H1 (cell line): ENCODE results near the gene ACSL6. TPM values are rescaled to one million over a fixed set of nuclear protein-coding genes. Genes with fewer than 3 reads are reported as not detected.

Source experiments
- CTCF ChIA-PET: fragments of 300-600 bp; sonication (Branson Sonifier 250); formaldehyde crosslinking; loops from one replicate; lab custom pipeline; 2021; ENCODE audit not compliant: partially characterized antibody; lab: Charles Lee
- POLR2A ChIA-PET: fragments of 300-600 bp; sonication (Branson Sonifier 250); formaldehyde crosslinking; loops from one replicate; lab custom pipeline; 2021; ENCODE audit warnings: inconsistent platforms; ENCODE audit not compliant: partially characterized antibody; lab: Charles Lee
- DNase-seq, 2 experiments: peaks; one replicate each; pipeline versions ENCODE4 v3.0.0 to v3.0.0-alpha.2; 2010 to 2022; ENCODE audit warnings: low spot score in 2 of 2, low read depth in 1 of 2, mixed read lengths in 1 of 2
- FAIRE-seq: peaks from 2 replicates; lab custom pipeline; 2011; peaks lifted over from hg19 to GRCh38; lab: Jason Lieb, UNC
- H2AFZ ChIP-seq: 2 replicates; pipeline ENCODE4 v1.8.1; 2012; ENCODE audit warnings: low read length, inconsistent platforms
- H2AK5ac ChIP-seq: 2 replicates; pipeline ENCODE4 v1.6.1; 2013; ENCODE audit warnings: low read depth, low read length
- H2BK120ac ChIP-seq: replicated peaks from 2 replicates; pipeline ENCODE3; 2013; ENCODE audit warnings: low read depth, low read length, inconsistent platforms
- H2BK12ac ChIP-seq: 2 replicates; pipeline ENCODE4 v1.6.1; 2013; ENCODE audit warnings: low read depth, low read length
- H2BK15ac ChIP-seq: 2 replicates; pipeline ENCODE4 v1.6.1; 2013; ENCODE audit warnings: low read length
- H2BK20ac ChIP-seq: 2 replicates; pipeline ENCODE4 v1.6.1; 2013; ENCODE audit warnings: low read length
- H2BK5ac ChIP-seq: 2 replicates; pipeline ENCODE4 v1.6.1; 2013; ENCODE audit warnings: low read depth, low read length
- H3K14ac ChIP-seq: 2 replicates; pipeline ENCODE4 v1.6.1; 2013; ENCODE audit warnings: inconsistent platforms; ENCODE audit not compliant: insufficient read length
- H3K18ac ChIP-seq: 2 replicates; pipeline ENCODE4 v1.6.1; 2013; ENCODE audit warnings: low read length; ENCODE audit errors: extremely low read depth
- H3K23ac ChIP-seq: 2 replicates; pipeline ENCODE4 v1.6.1; 2013; ENCODE audit warnings: inconsistent platforms; ENCODE audit not compliant: insufficient read length
- H3K23me2 ChIP-seq: 2 replicates; pipeline ENCODE4 v1.6.1; 2013; ENCODE audit warnings: low read depth, low read length
- H3K27ac ChIP-seq: 2 replicates; pipeline ENCODE4 v1.6.1; 2011; ENCODE audit warnings: low read depth, low read length, inconsistent platforms
- H3K27me3 ChIP-seq, 4 experiments: replicated peaks in 1 of 4; 1 replicate in 1 of 4; 2 replicates in 3 of 4; pipeline versions ENCODE4 v1.6.1 to v1.8.1; 2011 to 2013; ENCODE audit warnings: low read length in 3 of 4, mild to moderate bottlenecking in 3 of 4, inconsistent platforms in 2 of 4, mixed read lengths in 2 of 4, moderate library complexity in 1 of 4; ENCODE audit not compliant: control insufficient read depth in 3 of 4, insufficient read depth in 3 of 4; ENCODE audit errors: extremely low read depth in 1 of 4
- H3K36me3 ChIP-seq, 4 experiments: 2 replicates each; pipeline versions ENCODE4 v1.6.1 to v1.8.1; 2011 to 2013; ENCODE audit warnings: mild to moderate bottlenecking in 4 of 4, low read length in 3 of 4, moderate library complexity in 2 of 4, control low read depth in 1 of 4, inconsistent platforms in 1 of 4; ENCODE audit not compliant: insufficient read depth in 4 of 4, control insufficient read depth in 2 of 4
- H3K4ac ChIP-seq: replicated peaks from 2 replicates; pipeline ENCODE3; 2013; ENCODE audit warnings: low read length, low read depth, mixed read lengths, inconsistent platforms; ENCODE audit not compliant: insufficient read length
- H3K4me1 ChIP-seq, 4 experiments: replicated peaks in 1 of 4; 1 replicate in 1 of 4; 2 replicates in 3 of 4; pipeline versions ENCODE4 v1.6.1 to v1.8.1; 2011 to 2013; ENCODE audit warnings: low read length in 3 of 4, inconsistent platforms in 2 of 4, mixed read lengths in 1 of 4; ENCODE audit not compliant: insufficient read depth in 4 of 4, control insufficient read depth in 3 of 4
- H3K4me2 ChIP-seq, 2 experiments: 2 replicates each; pipeline versions ENCODE4 v1.6.1 to v1.8.1; 2011 to 2013; ENCODE audit warnings: low read depth in 2 of 2, low read length in 2 of 2, control low read depth in 1 of 2, inconsistent platforms in 1 of 2, mild to moderate bottlenecking in 1 of 2; ENCODE audit not compliant: insufficient read depth in 1 of 2
- H3K4me3 ChIP-seq, 4 experiments: fragments of 200-600, 300-600 bp in 1 of 4; sonication (generic), shearing (Covaris generic), sonication (Bioruptor Twin) in 1 of 4; 2 replicates each; pipeline versions ENCODE4 v1.5.1 to v1.8.1; 2011 to 2016; ENCODE audit warnings: low read length in 4 of 4, low read depth in 3 of 4, control low read depth in 2 of 4, inconsistent platforms in 2 of 4, mild to moderate bottlenecking in 2 of 4, mixed read lengths in 1 of 4, moderate library complexity in 1 of 4; ENCODE audit not compliant: insufficient read depth in 2 of 4; ENCODE audit errors: extremely low read depth in 1 of 4
- H3K56ac ChIP-seq: replicated peaks from 2 replicates; pipeline ENCODE3; 2013; ENCODE audit warnings: low read depth, mild to moderate bottlenecking, mixed read lengths, low read length, inconsistent platforms; ENCODE audit not compliant: insufficient read length
- H3K79me1 ChIP-seq: 2 replicates; pipeline ENCODE4 v1.6.1; 2013; ENCODE audit warnings: low read depth, low read length, control low read depth
- H3K79me2 ChIP-seq, 2 experiments: 2 replicates each; pipeline versions ENCODE4 v1.6.1 to v1.8.1; 2012 to 2013; ENCODE audit warnings: low read length in 2 of 2, mild to moderate bottlenecking in 2 of 2, inconsistent platforms in 1 of 2; ENCODE audit not compliant: insufficient read depth in 2 of 2, control insufficient read depth in 1 of 2
- H3K9ac ChIP-seq, 4 experiments: replicated peaks in 1 of 4; 1 replicate in 1 of 4; 2 replicates in 3 of 4; pipeline versions ENCODE4 v1.6.1 to v1.8.1; 2011 to 2013; ENCODE audit warnings: low read depth in 3 of 4, low read length in 3 of 4, control low read depth in 2 of 4, mild to moderate bottlenecking in 2 of 4, moderate library complexity in 2 of 4, inconsistent platforms in 1 of 4; ENCODE audit errors: extremely low read depth in 1 of 4
- H3K9me3 ChIP-seq, 2 experiments: 2 replicates each; pipeline versions ENCODE4 v1.6.1 to v1.8.1; 2012 to 2013; ENCODE audit warnings: mild to moderate bottlenecking in 2 of 2, moderate library complexity in 2 of 2, control low read depth in 1 of 2, inconsistent platforms in 1 of 2, low read depth in 1 of 2, low read length in 1 of 2, mixed read lengths in 1 of 2; ENCODE audit not compliant: insufficient read depth in 2 of 2
- H4K20me1 ChIP-seq, 2 experiments: replicated peaks in 1 of 2; 2 replicates each; pipeline versions ENCODE3 to v1.8.1; 2011 to 2013; ENCODE audit warnings: inconsistent platforms in 2 of 2, low read length in 2 of 2, mild to moderate bottlenecking in 1 of 2; ENCODE audit not compliant: insufficient read depth in 2 of 2, control insufficient read depth in 1 of 2
- H4K5ac ChIP-seq: 2 replicates; pipeline ENCODE4 v1.6.1; 2013; ENCODE audit warnings: low read length, low read depth, mixed read lengths, inconsistent platforms; ENCODE audit not compliant: insufficient read length
- H4K8ac ChIP-seq: 2 replicates; pipeline ENCODE4 v1.8.0; 2013; ENCODE audit warnings: mild to moderate bottlenecking, moderate library complexity, low read length, inconsistent platforms; ENCODE audit not compliant: insufficient read depth; ENCODE audit errors: extremely low read depth
- H4K91ac ChIP-seq: replicated peaks from 2 replicates; pipeline ENCODE3; 2013; ENCODE audit warnings: low read length, mixed read lengths, inconsistent platforms; ENCODE audit not compliant: insufficient read length
- ASH2L ChIP-seq: fragments of 200-600, 300-600 bp; sonication (generic); IDR thresholded peaks from one replicate; pipeline ENCODE4 v1.7.1; 2017; ENCODE audit warnings: low read length
- CBX8 ChIP-seq: fragments of 300-800, 300-1000 bp; sonication (generic); IDR thresholded peaks from 2 replicates; pipeline ENCODE4 v1.7.1; 2016; ENCODE audit warnings: low read depth, low read length, borderline replicate concordance
- CEBPB ChIP-seq: IDR thresholded peaks from 2 replicates; pipeline ENCODE4 v1.6.1; 2012; ENCODE audit warnings: low read depth, low read length
- CREB1 ChIP-seq: IDR thresholded peaks from 2 replicates; pipeline ENCODE4 v1.6.1; 2012; ENCODE audit warnings: inconsistent platforms
- CTBP2 ChIP-seq: IDR thresholded peaks from 2 replicates; pipeline ENCODE4 v1.7.0; 2011; ENCODE audit warnings: borderline replicate concordance, mild to moderate bottlenecking, moderate library complexity, mixed read lengths, low read length; ENCODE audit not compliant: insufficient read depth, insufficient read length
- EGR1 ChIP-seq: IDR thresholded peaks from 2 replicates; pipeline ENCODE4 v1.6.1; 2011; ENCODE audit warnings: low read depth, low read length, borderline replicate concordance
- NRF1 ChIP-seq: IDR thresholded peaks from 2 replicates; pipeline ENCODE4 v1.6.1; 2011; ENCODE audit warnings: mild to moderate bottlenecking, low read depth, low read length, improper control_type of control experiment
- RBBP5 ChIP-seq: IDR thresholded peaks from 2 replicates; pipeline ENCODE4 v1.7.1; 2012; ENCODE audit warnings: low read depth, mild to moderate bottlenecking, inconsistent platforms, low read length, moderate library complexity, borderline replicate concordance
- RNF2 ChIP-seq: fragments of 200-900, 300-1000 bp; sonication (generic); IDR thresholded peaks from 2 replicates; pipeline ENCODE4 v1.7.1; 2016; ENCODE audit warnings: borderline replicate concordance, low read depth, mild to moderate bottlenecking, antibody characterized with exemption, low read length; ENCODE audit not compliant: poor library complexity, severe bottlenecking; ENCODE audit errors: missing control alignments
- SAP30 ChIP-seq: fragments of 300-600 bp; sonication (generic); IDR thresholded peaks from 2 replicates; pipeline ENCODE4 v1.7.1; 2012; ENCODE audit warnings: low read length, moderate library complexity, mild to moderate bottlenecking, inconsistent platforms; ENCODE audit not compliant: insufficient read depth, insufficient replicate concordance
- WGBS, 2 experiments: shearing (Covaris generic) in 1 of 2; methylation state at CpG; one replicate each; pipeline versions ENCODE4 v1.1.6 to v1.1.7; 2013 to 2015; ENCODE audit warnings: low lambda C conversion rate in 2 of 2, mixed read lengths in 2 of 2, inconsistent platforms in 1 of 2, low coverage in 1 of 2, missing lambda C conversion rate in 1 of 2; ENCODE audit not compliant: insufficient replicate concordance in 2 of 2, insufficient coverage in 1 of 2, insufficient read length in 1 of 2; ENCODE audit errors: extremely low coverage in 1 of 2, missing lambda C conversion rate in 1 of 2; 5-methylcytosine and 5-hydroxymethylcytosine counted together
- polyA plus RNA-seq, 7 experiments: library from polyadenylated mRNA; depleted of rRNA in 3 of 7; stranded (reverse) in 5 of 7; unstranded in 2 of 7; fragments of >200 nt in 5 of 7; fragments of 200-250 nt in 2 of 7; gene quantifications; 1 replicate in 5 of 7; 2 replicates in 1 of 7; 4 replicates in 1 of 7; pipeline versions ENCODE4 v1.2.1 to v1.2.3, GENCODE V29; 2011 to 2013; ENCODE audit warnings: missing spikeins in 2 of 7, mixed read lengths in 2 of 7
- total RNA-seq: library from RNA; stranded (reverse); fragmentation: NEBNext Ultra II Directional; extraction: Animal tissue kit (Norgen Biotek cat#: 25700); gene quantifications from 2 replicates; pipeline ENCODE4 v1.2.1, GENCODE V29; 2021
- TF ChIP-seq, protein P1 (sequence below): IDR thresholded peaks from 2 replicates; pipeline ENCODE4 v1.6.1; 2011; ENCODE audit warnings: low read depth, mild to moderate bottlenecking, low read length; ENCODE audit not compliant: insufficient read depth
- TF ChIP-seq, protein P2 (sequence below): IDR thresholded peaks from 2 replicates; pipeline ENCODE4 v1.6.1; 2012; ENCODE audit warnings: inconsistent platforms

ACSL6 gene
- total and polyA plus RNA-seq, 2 of the 8 experiments (the other 6 are each of a cell fraction or from before 2014, with no cell fraction given): 2.3 to 2.4 TPM

DNA sequence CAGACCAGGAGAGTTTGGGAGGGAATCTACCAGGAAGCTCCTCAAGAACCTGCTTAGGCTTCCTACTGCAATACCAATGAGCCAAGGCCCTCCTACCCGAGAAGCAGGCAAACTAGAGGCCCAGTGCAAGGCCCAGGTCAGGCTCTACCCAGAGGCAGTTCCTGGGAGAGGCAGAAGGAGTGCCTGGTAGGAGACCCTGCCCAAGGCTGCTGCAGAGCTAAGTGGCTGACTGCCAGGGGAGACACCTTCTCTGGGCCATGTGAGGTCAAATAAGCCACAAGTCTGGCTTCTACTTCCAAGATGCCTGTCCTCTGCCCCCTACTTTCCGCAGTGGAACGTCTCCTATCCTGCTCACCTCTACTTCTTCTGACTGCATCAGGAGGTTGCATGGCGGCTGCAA lies 17.8 kb downstream of the ACSL6 start:
- DNase-seq: no peak
- Histone ChIP-seq H3K4me1 (peaks cover 0 to 12% (median 7%) of the 10 kb centered on the region in 4 experiments; a peak in 6 of 7 replicates), H3K23ac (no peak overlapping the region), H3K56ac (no peak overlapping the region), H3K27me3 (no peaks in the 10 kb centered on the region), H3K79me2 (no peaks in the 10 kb centered on the region), H4K91ac (no peak overlapping the region), H3K14ac (no peak overlapping the region), H2BK5ac (no peak overlapping the region), H3K23me2 (no peaks in the 10 kb centered on the region), H3K36me3 (no peaks in the 10 kb centered on the region), H4K20me1 (peaks cover 0 to 2% of the 10 kb centered on the region in 2 experiments), H2AFZ (no peak overlapping the region), H2BK120ac (no peak overlapping the region), H3K9me3 (no peaks in the 10 kb centered on the region), H4K5ac (no peak overlapping the region), H2BK15ac (0 out of 2 replicates have a peak overlapping the region, but pooled peaks have one; percentile 18), H2AK5ac (no peak overlapping the region), H3K18ac (no peak overlapping the region), H3K79me1 (no peaks in the 10 kb centered on the region), H2BK12ac (no peak overlapping the region), H3K27ac (no peak overlapping the region; the same call in 1 of the 2 replicates), H3K4me3 (no peak overlapping the region), H3K4ac (no peak overlapping the region), H2BK20ac (no peak overlapping the region), H3K4me2 (no peak overlapping the region), H3K9ac (no peak overlapping the region), H4K8ac (no peak overlapping the region; the same call in 1 of the 2 replicates)
- ChIA-PET CTCF (interaction anchor here (1.2 to 4.3 kb wide), 3 partner anchors 9 to 115 kb away, joined by 3 to 23 read pairs (median 7); no protein-coding TSS in a partner anchor), POLR2A (no interaction called here)
- 80% methylated on average over 4 of the region's 4 CpGs; no CpG with 5 or more reads in 1 of the 2 experiments for WGBS, 2 experiments
- no peak for FAIRE-seq
- TF ChIP-seq RNF2 (no peak), CEBPB (no peak), EGR1 (no peak), CTBP2 (no peak), CBX8 (no peak), SAP30 (no peak), ASH2L (no peak), CREB1 (no peak), RBBP5 (no peak), NRF1 (no peak)
- TF ChIP-seq, protein P1, sequence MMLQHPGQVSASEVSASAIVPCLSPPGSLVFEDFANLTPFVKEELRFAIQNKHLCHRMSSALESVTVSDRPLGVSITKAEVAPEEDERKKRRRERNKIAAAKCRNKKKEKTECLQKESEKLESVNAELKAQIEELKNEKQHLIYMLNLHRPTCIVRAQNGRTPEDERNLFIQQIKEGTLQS: no peak
- TF ChIP-seq, protein P2, sequence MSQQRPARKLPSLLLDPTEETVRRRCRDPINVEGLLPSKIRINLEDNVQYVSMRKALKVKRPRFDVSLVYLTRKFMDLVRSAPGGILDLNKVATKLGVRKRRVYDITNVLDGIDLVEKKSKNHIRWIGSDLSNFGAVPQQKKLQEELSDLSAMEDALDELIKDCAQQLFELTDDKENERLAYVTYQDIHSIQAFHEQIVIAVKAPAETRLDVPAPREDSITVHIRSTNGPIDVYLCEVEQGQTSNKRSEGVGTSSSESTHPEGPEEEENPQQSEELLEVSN: no peak
